ENCODE results near the gene SP9. TPM values are rescaled to one million over a fixed set of nuclear protein-coding genes. Genes with fewer than 3 reads are reported as not detected.

SP9 gene
- total RNA-seq, 1 donor from 2014 or later: not detected

GRCh38 chr2:174364628-174365027 lies 29.9 kb downstream of the SP9 start:
- no peaks in the 10 kb centered on the region for H3K36me3 ChIP-seq
- no peak for DNase-seq (ENCODE audit: low spot score)
- H2AFZ ChIP-seq (replicated peaks): no peak overlapping the region
- no peaks in the 10 kb centered on the region for H3K4me1 ChIP-seq
- H3K27ac Mint-ChIP-seq: no peak overlapping the region
- TF ChIP-seq EZH2 (IDR thresholded peaks at IDR 0.05) (no peak), EZH2phosphoT487 (IDR thresholded peaks at IDR 0.05) (no peak)
- TF ChIP-seq, protein P1, sequence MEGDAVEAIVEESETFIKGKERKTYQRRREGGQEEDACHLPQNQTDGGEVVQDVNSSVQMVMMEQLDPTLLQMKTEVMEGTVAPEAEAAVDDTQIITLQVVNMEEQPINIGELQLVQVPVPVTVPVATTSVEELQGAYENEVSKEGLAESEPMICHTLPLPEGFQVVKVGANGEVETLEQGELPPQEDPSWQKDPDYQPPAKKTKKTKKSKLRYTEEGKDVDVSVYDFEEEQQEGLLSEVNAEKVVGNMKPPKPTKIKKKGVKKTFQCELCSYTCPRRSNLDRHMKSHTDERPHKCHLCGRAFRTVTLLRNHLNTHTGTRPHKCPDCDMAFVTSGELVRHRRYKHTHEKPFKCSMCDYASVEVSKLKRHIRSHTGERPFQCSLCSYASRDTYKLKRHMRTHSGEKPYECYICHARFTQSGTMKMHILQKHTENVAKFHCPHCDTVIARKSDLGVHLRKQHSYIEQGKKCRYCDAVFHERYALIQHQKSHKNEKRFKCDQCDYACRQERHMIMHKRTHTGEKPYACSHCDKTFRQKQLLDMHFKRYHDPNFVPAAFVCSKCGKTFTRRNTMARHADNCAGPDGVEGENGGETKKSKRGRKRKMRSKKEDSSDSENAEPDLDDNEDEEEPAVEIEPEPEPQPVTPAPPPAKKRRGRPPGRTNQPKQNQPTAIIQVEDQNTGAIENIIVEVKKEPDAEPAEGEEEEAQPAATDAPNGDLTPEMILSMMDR (IDR thresholded peaks at IDR 0.05): no peak
- no peaks in the 10 kb centered on the region for H4K20me1 ChIP-seq (ENCODE audit: low read depth)
- no peak overlapping the region for H3K4me3 Mint-ChIP-seq
- no peaks in the 10 kb centered on the region for H3K4me1 Mint-ChIP-seq
- H3K9ac ChIP-seq: no peak overlapping the region
- no peak overlapping the region for H3K4me3 ChIP-seq
- H3K27me3 ChIP-seq: no peaks in the 10 kb centered on the region
- H3K4me2 ChIP-seq: no peak overlapping the region
- H3K36me3 Mint-ChIP-seq: peaks cover 46% of the 10 kb centered on the region
- no peaks in the 10 kb centered on the region for H3K9me3 ChIP-seq (ENCODE audit: low read depth)
- no peaks in the 10 kb centered on the region for H3F3A ChIP-seq (ENCODE audit: low read depth)
- H3K9me3 Mint-ChIP-seq: peaks cover 26% of the 10 kb centered on the region
- no peak overlapping the region for H3K27ac ChIP-seq
- no peaks in the 10 kb centered on the region for H3K79me2 ChIP-seq (ENCODE audit: low read depth)
- no peaks in the 10 kb centered on the region for H3K27me3 Mint-ChIP-seq (ENCODE audit: insufficient read depth, low read depth)

- Histone ChIP-seq H3K27me3 (no peaks in the 10 kb centered on the region), H3K36me3 (no peaks in the 10 kb centered on the region), H3K4me3 (no peak overlapping the region), H2AFZ (replicated peaks) (no peak overlapping the region), H3K79me2 (ENCODE audit: low read depth) (no peaks in the 10 kb centered on the region), H3K9ac (no peak overlapping the region), H4K20me1 (ENCODE audit: low read depth) (no peaks in the 10 kb centered on the region), H3K27ac (no peak overlapping the region), H3K9me3 (ENCODE audit: low read depth) (no peaks in the 10 kb centered on the region), H3F3A (ENCODE audit: low read depth) (no peaks in the 10 kb centered on the region), H3K4me1 (no peaks in the 10 kb centered on the region), H3K4me2 (no peak overlapping the region)
- Mint-ChIP-seq H3K4me1 (no peaks in the 10 kb centered on the region), H3K4me3 (no peak overlapping the region), H3K36me3 (peaks cover 44% of the 10 kb centered on the region), H3K27ac (no peak overlapping the region), H3K27me3 (ENCODE audit: insufficient read depth, low read depth) (no peaks in the 10 kb centered on the region), H3K9me3 (peaks cover 26% of the 10 kb centered on the region)
- no peak for TF ChIP-seq EZH2phosphoT487 (IDR thresholded peaks at IDR 0.05)
- TF ChIP-seq, protein P1 (IDR thresholded peaks at IDR 0.05): no peak
- TF ChIP-seq EZH2 (IDR thresholded peaks at IDR 0.05): no peak
- no peak for DNase-seq (ENCODE audit: low spot score)
Observed at GRCh38 chr2:174365571-174365970, 30.8 kb downstream of the SP9 start.

DNA sequence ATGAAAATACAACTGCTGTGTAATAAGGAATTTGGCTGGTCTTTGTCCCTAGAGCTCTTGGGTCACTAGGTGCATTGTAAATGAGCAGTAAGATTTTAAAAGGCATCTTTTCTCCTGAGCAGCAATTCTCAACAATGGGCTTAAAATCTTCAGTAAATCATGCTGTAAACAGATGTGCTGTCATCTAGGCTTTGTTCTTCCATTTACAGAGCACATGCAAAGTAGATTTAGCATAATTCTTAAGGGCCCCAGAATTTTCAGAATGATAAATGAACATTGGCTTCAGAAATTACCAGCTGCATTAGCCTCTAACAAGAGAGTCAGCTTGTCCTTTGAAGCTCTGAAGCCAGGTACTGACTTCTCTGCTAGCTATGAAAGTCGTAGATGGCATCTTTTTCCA lies 33.9 kb downstream of the SP9 start:
- no peak for DNase-seq (ENCODE audit: low spot score)
- Mint-ChIP-seq H3K4me3 (no peak overlapping the region), H3K4me1 (peaks cover 2% of the 10 kb centered on the region), H3K27ac (no peak overlapping the region), H3K27me3 (ENCODE audit: insufficient read depth, low read depth) (no peaks in the 10 kb centered on the region), H3K36me3 (peaks cover 37% of the 10 kb centered on the region), H3K9me3 (peaks cover 18% of the 10 kb centered on the region)
- H3K4me1 ChIP-seq: no peaks in the 10 kb centered on the region
- no peak overlapping the region for H3K27ac ChIP-seq
- no peaks in the 10 kb centered on the region for H3F3A ChIP-seq (ENCODE audit: low read depth)
- no peak overlapping the region for H3K4me2 ChIP-seq
- H3K4me3 ChIP-seq: no peak overlapping the region
- no peaks in the 10 kb centered on the region for H3K79me2 ChIP-seq (ENCODE audit: low read depth)
- TF ChIP-seq, protein P1 (IDR thresholded peaks at IDR 0.05): no peak
- TF ChIP-seq EZH2phosphoT487 (IDR thresholded peaks at IDR 0.05): no peak
- TF ChIP-seq EZH2 (IDR thresholded peaks at IDR 0.05): no peak
- no peak overlapping the region for H2AFZ ChIP-seq (replicated peaks)
- H3K9ac ChIP-seq: no peak overlapping the region
- no peaks in the 10 kb centered on the region for H4K20me1 ChIP-seq (ENCODE audit: low read depth)
- no peaks in the 10 kb centered on the region for H3K36me3 ChIP-seq
- H3K27me3 ChIP-seq: no peaks in the 10 kb centered on the region
- H3K9me3 ChIP-seq (ENCODE audit: low read depth): no peaks in the 10 kb centered on the region
